ENCODE data around the gene C1orf226. TPM values are rescaled to one million over a fixed set of nuclear protein-coding genes. Genes with fewer than 3 reads are reported as not detected.

C1orf226 gene
- total and polyA plus RNA-seq, 10 of the 15 experiments (the other 5 are each of a cell fraction or from before 2014, with no cell fraction given), result not detected

- TF ChIP-seq BCL3 (IDR thresholded peaks at IDR 0.05; ENCODE audit: borderline replicate concordance, insufficient read depth, low read depth, low read length, poor library complexity, severe bottlenecking), result no peak
These were observed 12.0 kb upstream of the C1orf226 start (continued) for GRCh38 chr1:162369571-162369970.

- Histone ChIP-seq H3K9ac (ENCODE audit: control insufficient read depth, insufficient read depth, low read length) (no peak overlapping the region), H3K9me3 (replicated peaks; ENCODE audit: control insufficient read depth, insufficient read depth, low read length) (no peaks in the 10 kb centered on the region), H4K20me1 (ENCODE audit: control insufficient read depth, insufficient read depth) (no peaks in the 10 kb centered on the region; the same call in 1 of the 2 replicates), H3K4me3 (no peak overlapping the region), H3K36me3 (ENCODE audit: control insufficient read depth in 2 of 2, insufficient read depth in 2 of 2, low read length in 1 of 2) (no peaks in the 10 kb centered on the region), H3K27me3 (replicated peaks in 1 of 2; ENCODE audit: control insufficient read depth in 2 of 2, insufficient read depth in 2 of 2, low read length in 1 of 2) (no peaks in the 10 kb centered on the region), H3K79me2 (ENCODE audit: control insufficient read depth, insufficient read depth, low read length) (no peaks in the 10 kb centered on the region), H2AFZ (ENCODE audit: control insufficient read depth, low read depth, low read length) (no peak overlapping the region), H3K4me1 (ENCODE audit: control insufficient read depth, insufficient read depth, low read length) (no peaks in the 10 kb centered on the region), H3K27ac (ENCODE audit: control insufficient read depth, insufficient read depth) (no peak overlapping the region), H3K4me2 (ENCODE audit: control insufficient read depth, insufficient read depth) (no peak overlapping the region)
- no TSS peak for BruUV-seq (replicated peaks)
- SMC1A ChIA-PET (ENCODE audit: uncharacterized antibody, unreplicated experiment), result no interaction called here
- RAD21 ChIA-PET (ENCODE audit: unreplicated experiment), result interaction anchor here (1.0 kb wide), 1 partner anchor 13 kb away, joined by 3 read pairs; no protein-coding TSS in a partner anchor
- DNase-seq (ENCODE audit: low read depth, low spot score) (no peak), ATAC-seq (no peak), FAIRE-seq (no peak)
- CTCF ChIA-PET, result interaction anchor here (0.7 to 3.0 kb wide), 3 partner anchors 8 to 591 kb away, joined by 3 to 15 read pairs (median 4); no protein-coding TSS in a partner anchor
- in situ Hi-C loops (cut with MboI), result no loop called here
- POLR2A ChIA-PET, result no interaction called here
- 0% methylated on average over 1 of the region's 1 CpG for WGBS (ENCODE audit: insufficient coverage, insufficient replicate concordance, low lambda C conversion rate, missing lambda C conversion rate)
- intact Hi-C loops (cut with micrococcal nuclease; ENCODE audit: unreplicated experiment), result no loop called here
- TF ChIP-seq REST (IDR thresholded peaks at IDR 0.05; ENCODE audit: low read depth, low read length), result no peak
- no peak for TF ChIP-seq RELA (IDR thresholded peaks at IDR 0.05; ENCODE audit: borderline replicate concordance, partially characterized antibody)
- TF ChIP-seq PKNOX1 (IDR thresholded peaks at IDR 0.05), result no peak
- TF ChIP-seq KDM1A (IDR thresholded peaks at IDR 0.05; ENCODE audit: borderline replicate concordance), result no peak
- no peak for TF ChIP-seq MTA3 (IDR thresholded peaks at IDR 0.05; ENCODE audit: borderline replicate concordance, low read length)
- TF ChIP-seq PRDM15 (CRISPR knock-in tag; IDR thresholded peaks at IDR 0.05), result no peak
- no peak for TF ChIP-seq E4F1 (IDR thresholded peaks at IDR 0.05; ENCODE audit: borderline replicate concordance, partially characterized antibody)
- TF ChIP-seq MTA2 (IDR thresholded peaks at IDR 0.05; ENCODE audit: low read depth), result no peak
These were observed 11.4 kb upstream of the C1orf226 start for GRCh38 chr1:162370161-162370560.
